CD4-positive, alpha-beta T cell treated with Interleukin-12 subunit alpha and Interleukin-12 subunit beta, for 1 hour (primary cell): ENCODE results near the gene OXER1.

ENCODE experiments used
- DNase-seq: peaks from one replicate; pipeline ENCODE4 v3.0.0-alpha.2; 2020

OXER1 gene, protein sequence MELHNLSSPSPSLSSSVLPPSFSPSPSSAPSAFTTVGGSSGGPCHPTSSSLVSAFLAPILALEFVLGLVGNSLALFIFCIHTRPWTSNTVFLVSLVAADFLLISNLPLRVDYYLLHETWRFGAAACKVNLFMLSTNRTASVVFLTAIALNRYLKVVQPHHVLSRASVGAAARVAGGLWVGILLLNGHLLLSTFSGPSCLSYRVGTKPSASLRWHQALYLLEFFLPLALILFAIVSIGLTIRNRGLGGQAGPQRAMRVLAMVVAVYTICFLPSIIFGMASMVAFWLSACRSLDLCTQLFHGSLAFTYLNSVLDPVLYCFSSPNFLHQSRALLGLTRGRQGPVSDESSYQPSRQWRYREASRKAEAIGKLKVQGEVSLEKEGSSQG

DNA sequence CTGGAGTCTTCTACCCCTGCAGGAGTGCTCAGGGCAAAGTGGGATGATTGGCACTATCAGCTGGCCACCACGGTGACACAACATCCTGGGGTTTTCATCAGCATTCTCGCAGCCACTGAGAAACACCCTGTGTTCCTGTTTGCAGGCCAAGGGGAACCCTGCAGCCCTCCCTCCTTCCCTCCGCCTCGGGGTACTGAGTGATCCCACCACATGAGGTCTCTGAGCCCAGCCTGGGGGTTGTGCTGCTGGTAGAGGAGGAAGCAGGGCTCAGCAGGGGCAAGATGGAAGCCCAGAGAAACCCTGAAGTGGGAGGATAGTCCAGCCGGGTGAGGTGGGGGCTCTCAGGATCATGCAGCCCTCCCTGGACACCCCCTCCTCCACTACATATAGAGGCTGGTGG, at the start of gene OXER1:
TSS of gene OXER1 (minus strand) at position 40 of the 400 bp plus-strand sequence. CDS start 73 bp downstream, outside the sequence.
- no peak for DNase-seq

DNA sequence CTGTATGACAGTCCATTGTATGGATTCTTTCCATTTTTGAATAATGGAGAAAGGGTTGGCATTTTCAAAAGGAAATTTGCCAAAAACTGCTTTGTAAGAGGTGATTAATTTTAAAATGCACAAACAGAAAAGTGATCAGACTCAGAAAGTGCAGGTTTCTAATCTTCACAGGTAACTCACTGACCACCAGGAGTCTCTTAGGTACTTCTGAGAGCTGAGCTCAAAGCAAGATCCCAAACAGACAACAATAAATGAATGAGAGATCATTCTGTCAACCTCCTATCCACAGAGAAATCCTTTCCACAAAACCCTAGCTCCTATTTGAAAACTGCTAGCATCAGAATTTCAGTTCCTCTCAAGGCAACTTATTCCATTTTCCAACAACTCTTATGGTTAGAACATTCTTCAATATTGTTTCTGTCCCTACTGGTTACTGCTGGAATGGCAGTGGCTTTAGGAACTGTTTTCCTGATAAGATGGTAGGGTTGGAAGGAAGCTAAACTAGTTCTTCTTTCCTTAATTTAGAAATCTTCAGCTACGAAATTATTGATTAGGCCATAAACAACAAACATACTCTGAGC, 49.1 kb upstream of the OXER1 start:
- DNase-seq: peak; percentile 15

DNA sequence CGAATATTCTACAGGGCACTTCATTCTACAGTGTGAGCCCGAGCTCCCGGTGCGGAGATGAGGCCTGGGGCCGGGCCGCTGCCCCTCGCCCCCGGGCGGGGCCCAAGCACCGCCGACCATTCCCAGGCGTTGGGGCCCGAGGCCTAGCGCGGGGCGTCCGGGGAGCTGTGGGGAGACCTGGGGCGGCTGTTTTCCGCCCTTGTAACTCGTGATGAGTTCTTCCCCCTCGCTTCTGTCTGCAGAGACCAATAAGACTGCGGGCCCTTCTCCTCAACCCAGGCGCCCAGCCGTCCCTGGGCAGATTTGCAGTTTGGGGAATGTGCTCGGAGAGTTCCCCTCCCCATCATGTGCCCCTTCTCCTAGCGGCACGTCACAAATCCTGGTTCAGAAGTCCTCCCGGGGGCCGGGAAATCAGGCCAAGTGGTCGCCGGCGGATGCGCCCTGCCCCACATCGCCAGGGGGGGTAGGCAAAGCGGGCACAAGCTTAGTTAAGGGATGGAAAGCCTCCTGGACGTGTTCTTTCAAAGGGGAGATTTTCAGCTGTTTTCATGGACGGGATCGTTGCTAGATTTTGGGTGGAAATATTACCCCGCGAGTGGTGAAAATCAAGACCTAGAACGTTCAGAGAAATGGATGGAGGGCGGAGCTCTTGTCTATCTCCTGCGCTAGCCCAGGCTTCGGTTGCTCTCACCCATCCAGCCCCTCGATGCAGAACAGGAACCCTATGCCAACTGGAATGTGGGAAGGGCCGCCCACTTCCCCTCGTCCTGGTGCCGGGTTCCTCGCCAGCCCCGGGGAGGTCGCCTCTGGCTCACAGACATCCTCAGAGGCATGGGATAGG, 47.3 kb upstream of the OXER1 start:
- DNase-seq: peak; percentile 44

DNA sequence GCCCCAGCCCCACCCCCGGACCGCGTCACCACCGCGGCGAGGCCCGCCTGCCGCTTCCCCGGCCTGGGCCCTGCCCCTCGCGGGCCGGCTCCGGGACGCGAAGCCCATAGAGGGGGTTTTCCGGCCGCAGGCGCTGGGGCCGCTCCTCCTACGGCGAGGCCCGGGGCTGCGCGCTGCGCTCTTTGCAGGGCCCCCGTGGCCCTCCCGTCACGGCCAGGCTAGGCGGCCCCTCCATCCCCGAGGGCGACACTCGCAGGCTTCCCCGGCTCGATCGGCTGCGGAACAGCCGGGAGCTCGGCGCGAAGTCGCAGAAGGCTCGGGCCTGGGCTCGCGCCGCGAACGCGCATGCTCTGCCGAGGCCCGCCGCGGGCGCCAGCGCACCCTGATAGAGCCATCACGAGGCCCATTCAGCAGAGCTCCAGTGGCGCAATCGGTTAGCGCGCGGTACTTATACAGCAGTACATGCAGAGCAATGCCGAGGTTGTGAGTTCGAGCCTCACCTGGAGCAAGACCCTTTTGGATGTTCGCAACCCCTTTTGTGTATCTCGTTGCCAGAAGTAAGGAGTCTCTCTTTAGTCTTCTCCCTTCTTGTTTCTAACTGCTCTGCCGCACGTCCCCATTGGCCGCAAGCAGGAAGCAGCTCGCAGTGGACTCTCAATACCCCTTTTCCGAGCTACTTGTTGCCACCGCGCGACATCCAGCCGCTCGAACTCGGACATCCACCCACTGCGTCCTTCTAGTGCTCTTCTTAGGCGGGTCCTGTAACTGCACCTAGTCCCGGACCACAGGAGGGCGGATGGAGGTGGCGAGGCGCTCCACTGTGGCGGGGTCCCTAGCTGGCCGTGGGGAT, 46.4 kb upstream of the OXER1 start:
- DNase-seq: peak; percentile 96

DNA sequence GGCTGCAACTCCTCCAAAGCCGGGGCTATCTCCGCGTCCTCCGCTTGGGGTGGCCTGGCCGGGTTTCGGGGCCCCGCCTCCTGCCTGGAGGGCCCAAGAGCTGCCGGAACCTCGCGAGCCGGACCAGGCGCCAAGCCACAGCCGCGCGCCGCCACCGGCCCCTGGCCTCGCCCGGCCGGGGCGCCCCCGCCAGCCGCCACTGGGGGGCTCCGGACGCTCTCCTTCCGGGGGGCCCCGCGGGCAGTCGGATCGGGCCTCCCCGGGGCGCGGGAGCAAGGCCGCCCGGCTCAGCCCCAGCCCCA, 45.8 kb upstream of the OXER1 start:
- no peak for DNase-seq

DNA sequence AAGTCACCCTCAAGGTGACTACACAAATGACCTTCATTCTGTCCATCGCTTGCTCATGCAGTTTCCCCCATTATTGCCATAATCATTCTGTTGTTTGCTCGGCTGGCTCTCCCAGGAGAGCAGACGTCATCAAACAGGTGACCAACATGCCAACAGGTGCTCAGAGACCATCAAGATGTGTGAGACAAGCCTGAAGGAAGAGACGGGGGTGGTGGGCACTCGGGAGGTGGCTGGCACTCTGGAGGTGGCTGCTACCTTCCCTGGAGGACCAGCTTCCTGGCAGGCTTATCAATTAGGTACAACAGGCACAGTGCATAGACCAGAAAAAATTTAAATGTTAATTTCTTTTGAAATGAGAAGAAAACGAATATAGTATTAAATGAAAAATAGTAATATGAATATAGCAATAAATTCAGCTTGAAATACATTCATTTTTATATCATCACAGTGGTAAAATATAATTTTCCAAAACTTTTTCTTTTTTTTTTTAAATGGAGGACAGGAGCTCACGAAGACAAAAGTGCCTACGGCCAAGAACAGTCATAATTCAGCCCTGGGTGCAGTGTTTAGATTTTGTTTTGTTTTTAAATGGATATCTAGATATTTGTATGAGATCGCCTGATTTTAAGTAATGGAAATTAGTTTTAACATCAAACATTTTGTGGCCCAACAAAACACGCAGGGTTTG, 45.3 kb upstream of the OXER1 start:
- no peak for DNase-seq

DNA sequence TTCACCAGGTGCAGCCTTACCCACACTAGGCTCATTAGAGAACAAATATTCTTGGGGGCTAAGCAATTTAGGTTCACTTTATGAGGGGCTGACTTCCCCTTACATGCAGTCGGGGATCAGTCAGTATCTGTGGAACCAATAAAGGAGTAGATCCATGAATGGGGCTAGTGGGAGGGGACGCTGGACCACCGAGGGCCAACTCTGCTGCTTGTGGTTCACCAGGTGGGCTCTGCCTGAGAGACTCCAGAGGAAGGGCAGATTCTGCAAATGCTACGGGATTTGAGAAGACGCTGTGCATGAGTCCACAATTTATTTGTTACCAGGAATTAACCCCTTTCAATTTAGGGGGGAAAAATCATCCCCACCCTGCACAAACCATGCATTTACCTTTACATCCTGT, 44.4 kb upstream of the OXER1 start:
- DNase-seq: no peak

DNA sequence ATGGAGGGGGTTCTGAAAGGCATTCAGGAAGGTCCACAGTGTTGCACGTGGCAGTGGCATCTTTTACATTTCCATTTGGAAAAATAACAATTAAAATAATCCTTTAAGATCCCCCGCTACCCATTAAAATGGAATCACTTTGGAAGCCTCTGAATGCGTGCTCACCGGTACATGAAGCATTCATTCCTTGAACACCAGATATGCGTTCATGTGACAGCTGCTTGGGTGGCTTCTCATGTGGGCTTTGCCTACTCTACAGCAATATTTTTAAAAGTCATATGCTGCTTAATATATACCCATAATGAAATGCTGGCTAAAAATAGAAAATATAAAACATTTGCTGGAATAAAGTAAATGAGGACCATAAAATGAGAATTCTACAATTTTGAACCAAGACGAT, 42.9 kb upstream of the OXER1 start:
- no peak for DNase-seq

DNA sequence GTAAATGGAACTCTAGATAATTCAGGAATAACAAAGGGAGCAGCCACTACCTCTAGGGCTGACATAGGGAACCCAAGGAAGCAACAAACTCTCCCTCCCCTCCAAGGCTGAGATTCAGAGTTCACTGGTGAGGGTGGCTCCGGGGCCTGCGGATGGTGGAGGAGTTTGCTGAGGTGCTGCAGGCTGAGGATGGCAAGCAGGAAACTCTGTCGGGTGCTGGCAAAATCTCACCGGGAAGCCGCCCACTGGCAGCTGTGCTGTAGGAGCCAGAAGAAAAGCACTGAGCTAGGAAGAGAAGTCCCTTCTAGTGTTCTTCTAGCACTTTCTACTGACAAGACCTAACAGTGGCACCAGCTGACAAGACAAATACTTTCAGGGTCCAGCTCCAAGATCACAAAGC, 41.0 kb upstream of the OXER1 start:
- no peak for DNase-seq

DNA sequence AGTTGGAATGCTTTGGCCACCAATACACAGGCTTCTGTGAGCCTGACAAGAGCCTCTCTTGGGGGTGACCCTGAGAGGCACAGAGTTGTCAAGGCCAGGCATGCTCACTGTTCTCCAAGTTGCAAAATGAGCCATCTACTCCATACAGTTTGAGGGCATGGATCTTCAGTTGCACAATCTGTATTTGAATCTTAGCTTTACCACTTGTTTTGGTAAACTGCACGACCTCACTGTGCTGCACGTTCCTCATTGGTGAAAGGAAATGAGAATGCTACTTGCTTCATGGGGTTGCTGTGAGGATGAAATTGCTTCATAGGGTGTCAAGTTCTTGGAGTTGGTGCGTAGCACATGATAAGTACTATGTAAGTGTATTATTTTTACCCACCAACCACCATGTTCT, 40.4 kb upstream of the OXER1 start:
- no peak for DNase-seq

DNA sequence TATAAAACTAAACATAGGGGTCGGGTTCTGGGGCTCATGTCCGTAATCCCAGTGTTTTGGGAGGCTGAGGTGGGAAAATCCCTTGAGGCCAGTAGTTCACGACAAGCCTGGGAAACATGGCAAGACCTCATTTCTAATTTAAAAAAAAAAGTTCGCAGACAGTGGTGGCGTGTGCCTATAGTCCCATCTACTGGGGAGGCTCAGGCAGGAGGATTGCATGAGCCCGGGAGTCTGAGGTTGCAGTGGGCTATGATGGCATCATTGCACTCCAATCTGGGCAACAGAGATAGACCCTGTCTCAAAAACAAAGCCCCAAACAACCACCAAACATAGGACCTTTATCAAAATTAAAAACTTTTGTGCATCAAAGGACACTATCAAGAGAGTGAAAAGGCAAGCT, 38.2 kb upstream of the OXER1 start:
- no peak for DNase-seq

DNA sequence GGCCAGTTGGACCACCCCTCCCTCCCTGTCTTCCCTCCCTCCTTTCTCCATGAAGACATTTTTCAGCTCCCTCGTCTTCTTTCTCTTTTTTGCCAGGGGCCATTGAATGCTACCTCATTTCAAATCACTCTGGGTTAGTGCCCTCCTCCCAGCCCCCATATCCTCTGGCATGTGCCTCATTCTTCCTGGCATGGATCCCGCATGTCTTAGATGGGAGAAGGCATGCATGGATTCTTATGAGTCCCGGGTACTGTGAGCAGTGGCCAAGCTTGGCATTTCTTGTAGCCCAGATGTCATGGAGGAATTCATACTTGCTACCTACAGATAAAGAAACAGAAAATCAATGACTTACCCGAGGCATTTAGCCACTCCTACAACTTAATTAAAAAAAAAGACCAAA, 37.4 kb upstream of the OXER1 start:
- no peak for DNase-seq

DNA sequence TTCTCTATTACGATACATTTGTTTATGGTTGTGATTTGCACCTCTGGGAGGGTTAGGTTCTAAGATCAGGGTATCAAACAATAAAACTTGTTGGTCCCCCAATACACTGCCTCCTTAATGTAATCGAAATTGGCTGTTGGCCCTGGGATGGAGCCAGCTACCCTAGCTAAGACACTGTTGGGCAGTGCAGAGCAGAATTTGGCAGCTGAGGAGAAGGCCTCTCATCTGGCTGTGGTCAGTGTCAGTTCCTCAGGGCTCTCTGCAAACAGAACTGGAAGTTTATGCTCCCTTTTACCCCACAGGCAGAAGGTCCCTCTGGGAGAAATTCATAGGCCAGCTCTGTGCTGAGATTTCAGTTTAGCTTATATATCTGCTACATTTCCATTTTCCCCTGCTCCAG, 37.0 kb upstream of the OXER1 start:
- DNase-seq: no peak

DNA sequence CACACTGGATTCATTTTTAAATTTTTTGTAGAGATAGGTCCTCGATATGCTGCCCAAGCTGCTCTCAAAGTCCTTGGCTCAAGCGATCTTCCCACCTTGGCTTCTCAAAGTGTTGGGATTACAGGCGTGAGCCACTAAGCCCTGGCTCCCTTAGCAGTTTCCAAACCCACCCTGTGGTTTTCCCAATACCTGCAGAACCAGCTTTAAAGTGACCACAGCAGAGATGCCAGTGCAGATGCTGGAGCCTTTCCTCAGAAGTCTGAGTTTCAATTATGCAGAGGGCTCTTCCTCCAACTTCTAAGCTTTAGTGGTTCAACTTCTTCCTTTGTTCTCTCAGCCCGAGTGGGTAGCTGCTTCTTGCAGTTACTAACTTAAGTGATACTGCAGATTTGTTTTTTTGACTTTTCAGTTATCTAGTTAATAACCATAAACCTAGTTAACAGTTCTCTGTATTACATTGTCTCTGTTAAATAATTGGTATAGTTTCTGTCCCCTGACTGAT, 36.6 kb upstream of the OXER1 start:
- no peak for DNase-seq

DNA sequence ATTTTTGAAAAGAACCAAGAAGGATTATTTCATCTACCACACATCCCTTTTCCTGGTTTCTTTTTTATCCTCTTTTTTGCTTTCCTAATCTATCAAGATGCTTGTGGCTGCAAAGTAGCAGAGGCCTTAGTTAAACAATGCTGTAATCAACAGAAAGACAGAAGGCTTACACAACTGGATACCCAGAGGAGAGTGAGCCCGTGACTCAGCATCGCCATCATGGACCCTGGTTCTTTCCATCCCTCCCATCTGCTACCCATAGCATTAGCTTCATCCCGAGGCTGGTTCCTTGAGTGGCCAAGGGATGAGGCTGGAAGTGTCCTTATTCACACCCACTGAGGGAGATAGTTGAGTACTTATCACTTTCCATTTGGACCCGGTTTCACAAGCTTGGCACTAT, 35.9 kb upstream of the OXER1 start:
- no peak for DNase-seq

DNA sequence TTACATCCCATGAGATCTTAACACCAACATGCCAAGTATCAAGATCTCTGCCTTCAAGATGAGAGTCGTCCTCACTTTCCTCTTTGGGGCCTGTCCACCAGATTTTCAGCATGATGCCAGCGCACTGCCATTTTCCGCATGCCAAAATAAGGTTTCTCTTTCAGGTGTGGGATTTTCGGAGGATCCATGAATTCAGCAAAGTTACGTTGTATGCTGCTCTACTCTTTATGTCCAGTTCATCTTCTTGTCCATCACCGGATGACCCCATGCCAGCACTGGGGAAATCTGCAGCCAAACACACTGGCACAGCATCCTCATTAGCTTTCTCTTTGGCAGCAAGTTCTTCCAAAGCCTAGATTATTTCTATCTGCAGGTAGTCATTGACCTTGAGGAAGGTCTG, 33.3 kb upstream of the OXER1 start:
- DNase-seq: no peak

DNA sequence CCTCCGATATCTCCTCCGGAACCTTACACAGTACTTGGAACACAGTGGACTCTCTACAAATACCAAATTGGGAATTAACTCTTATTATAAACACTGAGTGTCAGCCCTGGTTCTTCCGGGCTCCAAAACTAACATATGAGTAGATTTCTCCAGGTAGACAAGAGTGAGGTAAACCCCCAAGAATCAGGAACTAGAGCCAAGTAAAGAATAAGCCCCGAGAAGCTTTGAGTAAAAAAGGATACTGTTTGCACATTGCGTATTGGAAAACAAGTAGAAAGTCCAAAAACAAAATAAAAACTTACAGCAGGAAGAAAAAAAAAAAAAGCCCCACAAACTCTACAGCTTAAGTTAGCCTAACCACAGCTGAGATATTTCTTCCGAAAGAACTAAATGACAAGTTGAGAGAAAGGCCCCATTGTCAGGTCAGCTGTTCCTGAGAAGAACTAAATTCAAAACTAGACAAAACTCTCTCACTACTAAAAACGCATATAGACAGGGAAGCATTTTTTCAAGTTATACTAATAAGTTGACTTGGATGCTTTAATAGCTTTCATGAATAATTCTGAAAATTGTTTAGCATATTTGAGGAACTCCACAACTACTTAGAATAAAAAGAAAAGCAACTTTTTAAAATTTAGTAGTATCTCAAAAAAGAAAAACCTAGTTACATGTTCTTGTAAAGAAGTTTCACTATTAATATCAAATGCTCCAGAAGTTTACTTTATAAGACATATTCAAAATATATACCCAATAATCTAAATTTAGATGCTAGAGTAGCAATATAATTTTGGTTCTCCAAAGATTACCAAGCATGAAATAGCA, 32.7 kb upstream of the OXER1 start:
- no peak for DNase-seq

DNA sequence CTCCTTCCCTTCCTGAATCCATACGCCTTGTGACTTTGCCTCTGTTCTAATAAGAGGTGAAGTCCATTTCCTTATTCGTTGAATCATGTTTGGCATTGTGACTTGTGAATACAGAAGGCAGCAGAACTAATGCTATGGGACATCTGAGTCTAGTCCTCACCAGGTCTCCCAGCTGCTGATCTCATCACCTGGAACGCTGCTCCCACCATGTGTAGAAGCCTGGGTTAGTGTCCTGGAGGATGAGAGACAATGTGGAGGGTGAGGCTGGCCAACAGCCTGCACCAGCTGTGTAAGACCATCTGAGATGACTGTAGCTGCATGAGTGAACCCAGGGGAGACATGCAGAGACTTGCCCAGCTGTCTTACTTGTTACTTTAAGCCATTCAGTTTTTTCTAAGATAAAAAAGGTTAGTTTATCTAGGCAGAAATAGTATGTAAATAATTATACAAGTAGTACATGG, 31.9 kb upstream of the OXER1 start:
- DNase-seq: no peak

DNA sequence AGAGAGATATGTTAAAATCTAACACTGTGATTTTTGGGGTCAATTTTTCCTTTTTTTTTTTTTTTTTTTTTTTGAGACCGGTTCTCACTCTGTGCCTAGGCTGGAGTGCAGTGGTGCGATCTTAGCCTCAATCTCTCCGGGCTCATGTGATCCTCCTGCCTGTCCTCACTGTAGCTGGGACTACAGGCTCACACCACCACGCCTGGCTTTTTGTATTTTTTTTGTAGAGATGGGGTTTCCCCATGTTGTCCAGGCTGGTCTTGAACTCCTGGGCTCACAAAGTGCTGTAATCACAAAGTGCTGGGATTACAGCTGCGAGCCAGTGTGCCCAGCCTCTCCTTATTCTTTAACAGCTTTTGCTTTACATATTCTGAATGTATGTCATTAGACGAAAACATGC, 31.3 kb upstream of the OXER1 start:
- DNase-seq: no peak

DNA sequence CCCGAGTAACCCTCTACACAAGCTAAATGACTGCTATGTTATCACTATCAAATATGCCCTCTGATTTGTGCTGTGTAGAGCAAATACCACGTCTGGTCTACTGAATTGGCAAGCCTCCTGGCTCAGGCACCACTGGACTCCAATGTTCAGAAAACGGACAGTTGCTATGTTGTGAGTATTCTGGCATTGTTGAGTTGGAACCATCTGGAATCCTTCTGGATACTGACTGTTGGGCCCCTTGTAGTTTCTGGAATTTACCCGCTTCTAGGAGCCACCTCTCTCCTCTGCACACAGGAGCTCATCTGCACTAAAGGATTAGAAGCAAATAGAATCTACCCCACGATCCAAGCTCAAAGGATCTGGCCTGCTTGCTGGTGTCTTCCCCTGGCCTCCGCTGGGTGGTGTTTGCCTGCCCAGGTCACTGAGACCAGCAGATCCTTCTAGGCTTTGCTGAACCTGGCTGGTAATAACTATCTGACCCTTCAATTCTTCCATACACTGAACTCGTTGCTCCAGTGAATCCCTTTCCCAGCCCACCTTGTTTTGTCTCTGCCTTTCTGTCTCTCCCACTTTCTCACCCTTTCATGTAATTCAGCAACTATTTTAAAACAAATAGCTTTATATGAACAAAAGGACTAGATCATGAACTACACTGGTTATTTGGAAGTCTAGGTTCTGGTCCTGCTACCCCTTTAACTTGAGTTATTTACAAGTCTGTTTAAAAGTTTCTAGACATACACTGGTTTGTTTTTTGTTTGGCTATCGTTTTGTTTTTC, 30.5 kb upstream of the OXER1 start:
- no peak for DNase-seq
